ENCODE data around the gene SVOPL.

- no peak for TF ChIP-seq CTCF (IDR thresholded peaks at IDR 0.05)
- TF ChIP-seq POLR2A (IDR thresholded peaks at IDR 0.05): no peak
Observed at GRCh38 chr7:138626846-138627245, 74.3 kb downstream of the SVOPL start.

Measured in upper lobe of left lung (tissue), 4 donors.